Measurements from ENCODE around the gene CCR5AS.

The CCR5AS gene

GRCh38 chr3:46433841-46434240 is 27.0 kb upstream of the CCR5AS start:
- Histone ChIP-seq H2BK12ac (ENCODE audit: low read depth, low read length) (no peak overlapping the region), H2BK20ac (ENCODE audit: low read length) (no peak overlapping the region), H4K20me1 (replicated peaks in 1 of 2; ENCODE audit: control insufficient read depth in 1 of 2, insufficient read depth in 2 of 2, low read length in 2 of 2) (no peaks in the 10 kb centered on the region), H3K4me2 (ENCODE audit: insufficient read depth in 1 of 2, low read depth in 2 of 2, low read length in 2 of 2) (no peak overlapping the region), H3K23ac (ENCODE audit: insufficient read length) (no peak overlapping the region), H3K27ac (ENCODE audit: low read depth, low read length) (no peak overlapping the region), H2AFZ (ENCODE audit: low read length) (no peak overlapping the region), H2AK5ac (ENCODE audit: low read depth, low read length) (no peak overlapping the region), H3K27me3 (replicated peaks in 1 of 4; ENCODE audit: control insufficient read depth in 3 of 4, extremely low read depth in 1 of 4, insufficient read depth in 3 of 4, low read length in 3 of 4) (no peaks in the 10 kb centered on the region), H3K79me2 (ENCODE audit: control insufficient read depth in 1 of 2, insufficient read depth in 2 of 2, low read length in 2 of 2) (no peaks in the 10 kb centered on the region), H4K91ac (replicated peaks; ENCODE audit: insufficient read length, low read length) (no peak overlapping the region), H3K23me2 (ENCODE audit: low read depth, low read length) (no peaks in the 10 kb centered on the region), H3K4ac (replicated peaks; ENCODE audit: insufficient read length, low read depth, low read length) (no peak overlapping the region), H3K18ac (ENCODE audit: extremely low read depth, low read length) (no peak overlapping the region), H3K56ac (replicated peaks; ENCODE audit: insufficient read length, low read depth, low read length) (no peak overlapping the region), H2BK15ac (ENCODE audit: low read length) (no peak overlapping the region), H3K36me3 (ENCODE audit: control insufficient read depth in 2 of 4, insufficient read depth in 4 of 4, low read length in 3 of 4) (no peaks in the 10 kb centered on the region), H4K8ac (ENCODE audit: extremely low read depth, insufficient read depth, low read length) (no peak overlapping the region), H3K4me3 (ENCODE audit: extremely low read depth in 1 of 4, insufficient read depth in 2 of 4, low read depth in 3 of 4, low read length in 4 of 4) (no peak overlapping the region), H4K5ac (ENCODE audit: insufficient read length, low read depth, low read length) (no peak overlapping the region), H2BK5ac (ENCODE audit: low read depth, low read length) (no peak overlapping the region), H2BK120ac (replicated peaks; ENCODE audit: low read depth, low read length) (no peak overlapping the region), H3K9me3 (ENCODE audit: insufficient read depth in 2 of 2, low read depth in 1 of 2, low read length in 1 of 2) (peaks cover 5% of the 10 kb centered on the region in 2 experiments; a peak in 3 of 4 replicates), H3K4me1 (replicated peaks in 1 of 4; ENCODE audit: control insufficient read depth in 3 of 4, insufficient read depth in 4 of 4, low read length in 3 of 4) (no peaks in the 10 kb centered on the region), H3K14ac (ENCODE audit: insufficient read length) (no peak overlapping the region), H3K9ac (replicated peaks in 1 of 4; ENCODE audit: extremely low read depth in 1 of 4, low read depth in 3 of 4, low read length in 3 of 4) (no peak overlapping the region), H3K79me1 (ENCODE audit: low read depth, low read length) (no peaks in the 10 kb centered on the region)
- no peak for DNase-seq (ENCODE audit: low read depth in 1 of 2, low spot score in 2 of 2)
- FAIRE-seq: no peak
- ChIA-PET POLR2A (ENCODE audit: partially characterized antibody) (no interaction called here), CTCF (ENCODE audit: partially characterized antibody) (interaction anchor here (1.7 to 3.4 kb wide), 2 partner anchors 10 to 16 kb away, joined by 4 to 18 read pairs; no protein-coding TSS in a partner anchor)
- 68% methylated on average over 1 of the region's 1 CpG; no CpG with 5 or more reads in 1 of the 2 experiments for WGBS, 2 experiments (ENCODE audit: extremely low coverage in 1 of 2, insufficient coverage in 1 of 2, insufficient read length in 1 of 2, insufficient replicate concordance in 2 of 2, low coverage in 1 of 2, low lambda C conversion rate in 2 of 2, missing lambda C conversion rate in 1 of 2)
- TF ChIP-seq KDM4A (IDR thresholded peaks at IDR 0.05; ENCODE audit: low read depth, low read length, severe bottlenecking) (no peak), EGR1 (IDR thresholded peaks at IDR 0.05; ENCODE audit: borderline replicate concordance, low read depth, low read length) (no peak), SIRT6 (IDR thresholded peaks at IDR 0.05; ENCODE audit: low read length) (no peak), POU5F1 (IDR thresholded peaks at IDR 0.05; ENCODE audit: low read depth, low read length) (no peak), SIX5 (IDR thresholded peaks at IDR 0.05; ENCODE audit: low read depth, low read length) (no peak), RXRA (IDR thresholded peaks at IDR 0.05; ENCODE audit: insufficient read depth, low read depth, low read length) (no peak), KDM5A (IDR thresholded peaks at IDR 0.05; ENCODE audit: low read length) (no peak), SIN3A (conservative IDR thresholded peaks at IDR 0.05 in 1 of 2, IDR thresholded peaks at IDR 0.05 in 1 of 2; ENCODE audit: low read depth in 1 of 2, low read length in 2 of 2) (no peak), BRCA1 (IDR thresholded peaks at IDR 0.05; ENCODE audit: low read depth, low read length) (no peak), GABPA (IDR thresholded peaks at IDR 0.05; ENCODE audit: borderline replicate concordance, insufficient read depth, low read length) (no peak), MAX (IDR thresholded peaks at IDR 0.05) (no peak), ASH2L (IDR thresholded peaks at IDR 0.05; ENCODE audit: low read length) (no peak), SP1 (IDR thresholded peaks at IDR 0.05; ENCODE audit: low read depth, low read length) (no peak), CBX8 (IDR thresholded peaks at IDR 0.05; ENCODE audit: borderline replicate concordance, low read depth, low read length) (no peak), SAP30 (IDR thresholded peaks at IDR 0.05; ENCODE audit: insufficient read depth, insufficient replicate concordance, low read length) (no peak), POLR2AphosphoS5 (IDR thresholded peaks at IDR 0.05; ENCODE audit: low read depth, low read length) (no peak)
